GM23338 (cell line): ENCODE results near the gene GTF2A2. TPM values are rescaled to one million over a fixed set of nuclear protein-coding genes. Genes with fewer than 3 reads are reported as not detected.

Experiments used
- ATAC-seq: fragments of 200-7000 bp; cut with Tn5 transposase; 3 replicates; pipeline ENCODE4 v1.9.1; 2020
- DNase-seq: peaks from one replicate; pipeline ENCODE4 v3.0.0-alpha.2; 2015; ENCODE audit warnings: low spot score
- H2AFZ ChIP-seq: fragments of 200-600 bp; sonication (generic); 2 replicates; pipeline ENCODE4 v1.8.0; 2016; ENCODE audit warnings: antibody characterized with exemption, mild to moderate bottlenecking, moderate library complexity
- H3F3A ChIP-seq: fragments of 200-600 bp; sonication (generic); replicated peaks from 2 replicates; pipeline ENCODE4 v1.8.0; 2017; ENCODE audit warnings: antibody characterized with exemption, mixed run types, low read depth
- H3K27ac ChIP-seq: fragments of 200-600 bp; sonication (generic); 2 replicates; pipeline ENCODE4 v1.6.1; 2016; ENCODE audit warnings: low read depth
- H3K27me3 ChIP-seq: fragments of 200-600 bp; sonication (generic); 2 replicates; pipeline ENCODE4 v1.8.0; 2016; ENCODE audit warnings: mild to moderate bottlenecking, mixed run types, moderate library complexity; ENCODE audit not compliant: insufficient read depth
- H3K36me3 ChIP-seq: fragments of 200-600 bp; sonication (generic); 2 replicates; pipeline ENCODE4 v1.8.0; 2016; ENCODE audit warnings: mild to moderate bottlenecking; ENCODE audit not compliant: insufficient read depth
- H3K4me1 ChIP-seq: fragments of 200-600 bp; sonication (generic); 2 replicates; pipeline ENCODE4 v1.8.0; 2016; ENCODE audit warnings: mild to moderate bottlenecking, moderate library complexity; ENCODE audit not compliant: insufficient read depth
- H3K4me2 ChIP-seq: fragments of 200-600 bp; sonication (generic); 2 replicates; pipeline ENCODE4 v1.7.1; 2017; ENCODE audit warnings: mixed run types
- H3K4me3 ChIP-seq: fragments of 200-600 bp; sonication (generic); 2 replicates; pipeline ENCODE4 v1.6.1; 2016; ENCODE audit warnings: mixed run types
- H3K79me2 ChIP-seq: fragments of 200-600 bp; sonication (generic); replicated peaks from 2 replicates; pipeline ENCODE4 v1.8.0; 2017; ENCODE audit warnings: mild to moderate bottlenecking; ENCODE audit not compliant: insufficient read depth
- H3K9me2 ChIP-seq: fragments of 200-600 bp; sonication (generic); 2 replicates; pipeline ENCODE4 v1.8.0; 2017; ENCODE audit not compliant: insufficient read depth
- H4K20me1 ChIP-seq: fragments of 200-600 bp; sonication (generic); replicated peaks from 2 replicates; pipeline ENCODE4 v1.8.0; 2017; ENCODE audit warnings: mild to moderate bottlenecking; ENCODE audit not compliant: insufficient read depth
- H3K27ac Mint-ChIP-seq: 2 replicates; pipeline ENCODE4 v1.8.0; 2020; ENCODE audit warnings: inconsistent platforms, mild to moderate bottlenecking, moderate library complexity, mixed read lengths
- H3K27me3 Mint-ChIP-seq: 3 replicates; pipeline ENCODE4 v1.8.0; 2022; ENCODE audit warnings: low read depth, mild to moderate bottlenecking, moderate library complexity, mixed read lengths, inconsistent platforms; ENCODE audit not compliant: insufficient read depth, poor library complexity
- H3K36me3 Mint-ChIP-seq: 3 replicates; pipeline ENCODE4 v1.8.0; 2021; ENCODE audit warnings: low read depth, mild to moderate bottlenecking, inconsistent platforms, moderate library complexity, mixed read lengths
- H3K4me1 Mint-ChIP-seq: 3 replicates; pipeline ENCODE4 v1.8.0; 2020; ENCODE audit warnings: mild to moderate bottlenecking, inconsistent platforms, mixed read lengths
- H3K4me3 Mint-ChIP-seq: 3 replicates; pipeline ENCODE4 v1.8.0; 2021; ENCODE audit warnings: moderate library complexity, mild to moderate bottlenecking, inconsistent platforms, mixed read lengths
- H3K9me3 Mint-ChIP-seq: 3 replicates; pipeline ENCODE4 v1.8.0; 2020; ENCODE audit warnings: moderate library complexity, mild to moderate bottlenecking, inconsistent platforms, mixed read lengths
- EZH2phosphoT487 ChIP-seq: fragments of 200-600 bp; sonication (generic); IDR thresholded peaks from one replicate; pipeline ENCODE4 v1.8.1; 2018; ENCODE audit warnings: antibody characterized with exemption; ENCODE audit not compliant: unreplicated experiment
- JUNB ChIP-seq: IDR thresholded peaks from one replicate; pipeline ENCODE4 v1.6.1; 2016; ENCODE audit warnings: antibody characterized with exemption; ENCODE audit not compliant: unreplicated experiment
- POLR2AphosphoS5 ChIP-seq: IDR thresholded peaks from 2 replicates; pipeline ENCODE4 v1.6.1; 2016; ENCODE audit warnings: antibody characterized with exemption, low read depth
- STAT1 ChIP-seq: IDR thresholded peaks from one replicate; pipeline ENCODE4 v1.6.1; 2016; ENCODE audit warnings: antibody characterized with exemption; ENCODE audit not compliant: unreplicated experiment
- ZNF331 ChIP-seq: fragments of 250-450 bp; sonication (Bioruptor Pico); IDR thresholded peaks from 2 replicates; pipeline ENCODE4 v1.5.0; 2020; ENCODE audit warnings: low read depth, mild to moderate bottlenecking, moderate library complexity
- polyA plus RNA-seq: library from polyadenylated mRNA; unstranded; fragments of >200 nt; fragmentation: Nextera tagmentation; extraction: Ambion mirVana; gene quantifications from 2 replicates; pipeline ENCODE4 v1.2.1, GENCODE V29; 2016
- total RNA-seq: library from RNA; depleted of rRNA; stranded (reverse); fragments of >200 nt; shearing (Covaris generic); gene quantifications from 2 replicates; pipeline ENCODE4 v1.2.3, GENCODE V29; 2014
- TF ChIP-seq, protein P1 (sequence below): fragments of 250-450 bp; sonication (Bioruptor Pico); IDR thresholded peaks from 2 replicates; pipeline ENCODE4 v1.5.0; 2020; ENCODE audit warnings: mild to moderate bottlenecking, moderate library complexity
- TF ChIP-seq, protein P2 (sequence below): IDR thresholded peaks from 2 replicates; pipeline ENCODE4 v1.6.1; 2016; ENCODE audit warnings: antibody characterized with exemption
- TF ChIP-seq, protein P3 (sequence below), 2 experiments: fragments of 200-600 bp in 1 of 2; sonication (generic) in 1 of 2; conservative IDR thresholded peaks; 2 replicates each; pipeline versions ENCODE4 v1.5.1 to v1.6.1; 2016 to 2017; ENCODE audit warnings: antibody characterized with exemption in 2 of 2, low read depth in 2 of 2, mild to moderate bottlenecking in 2 of 2, moderate library complexity in 1 of 2

GTF2A2 gene
- total and polyA plus RNA-seq, 2 experiments from 2014 or later: 45.9 to 424 TPM

GRCh38 chr15:59591356-59591755 is 66.0 kb downstream of the GTF2A2 start (continued):
- TF ChIP-seq, protein P1, sequence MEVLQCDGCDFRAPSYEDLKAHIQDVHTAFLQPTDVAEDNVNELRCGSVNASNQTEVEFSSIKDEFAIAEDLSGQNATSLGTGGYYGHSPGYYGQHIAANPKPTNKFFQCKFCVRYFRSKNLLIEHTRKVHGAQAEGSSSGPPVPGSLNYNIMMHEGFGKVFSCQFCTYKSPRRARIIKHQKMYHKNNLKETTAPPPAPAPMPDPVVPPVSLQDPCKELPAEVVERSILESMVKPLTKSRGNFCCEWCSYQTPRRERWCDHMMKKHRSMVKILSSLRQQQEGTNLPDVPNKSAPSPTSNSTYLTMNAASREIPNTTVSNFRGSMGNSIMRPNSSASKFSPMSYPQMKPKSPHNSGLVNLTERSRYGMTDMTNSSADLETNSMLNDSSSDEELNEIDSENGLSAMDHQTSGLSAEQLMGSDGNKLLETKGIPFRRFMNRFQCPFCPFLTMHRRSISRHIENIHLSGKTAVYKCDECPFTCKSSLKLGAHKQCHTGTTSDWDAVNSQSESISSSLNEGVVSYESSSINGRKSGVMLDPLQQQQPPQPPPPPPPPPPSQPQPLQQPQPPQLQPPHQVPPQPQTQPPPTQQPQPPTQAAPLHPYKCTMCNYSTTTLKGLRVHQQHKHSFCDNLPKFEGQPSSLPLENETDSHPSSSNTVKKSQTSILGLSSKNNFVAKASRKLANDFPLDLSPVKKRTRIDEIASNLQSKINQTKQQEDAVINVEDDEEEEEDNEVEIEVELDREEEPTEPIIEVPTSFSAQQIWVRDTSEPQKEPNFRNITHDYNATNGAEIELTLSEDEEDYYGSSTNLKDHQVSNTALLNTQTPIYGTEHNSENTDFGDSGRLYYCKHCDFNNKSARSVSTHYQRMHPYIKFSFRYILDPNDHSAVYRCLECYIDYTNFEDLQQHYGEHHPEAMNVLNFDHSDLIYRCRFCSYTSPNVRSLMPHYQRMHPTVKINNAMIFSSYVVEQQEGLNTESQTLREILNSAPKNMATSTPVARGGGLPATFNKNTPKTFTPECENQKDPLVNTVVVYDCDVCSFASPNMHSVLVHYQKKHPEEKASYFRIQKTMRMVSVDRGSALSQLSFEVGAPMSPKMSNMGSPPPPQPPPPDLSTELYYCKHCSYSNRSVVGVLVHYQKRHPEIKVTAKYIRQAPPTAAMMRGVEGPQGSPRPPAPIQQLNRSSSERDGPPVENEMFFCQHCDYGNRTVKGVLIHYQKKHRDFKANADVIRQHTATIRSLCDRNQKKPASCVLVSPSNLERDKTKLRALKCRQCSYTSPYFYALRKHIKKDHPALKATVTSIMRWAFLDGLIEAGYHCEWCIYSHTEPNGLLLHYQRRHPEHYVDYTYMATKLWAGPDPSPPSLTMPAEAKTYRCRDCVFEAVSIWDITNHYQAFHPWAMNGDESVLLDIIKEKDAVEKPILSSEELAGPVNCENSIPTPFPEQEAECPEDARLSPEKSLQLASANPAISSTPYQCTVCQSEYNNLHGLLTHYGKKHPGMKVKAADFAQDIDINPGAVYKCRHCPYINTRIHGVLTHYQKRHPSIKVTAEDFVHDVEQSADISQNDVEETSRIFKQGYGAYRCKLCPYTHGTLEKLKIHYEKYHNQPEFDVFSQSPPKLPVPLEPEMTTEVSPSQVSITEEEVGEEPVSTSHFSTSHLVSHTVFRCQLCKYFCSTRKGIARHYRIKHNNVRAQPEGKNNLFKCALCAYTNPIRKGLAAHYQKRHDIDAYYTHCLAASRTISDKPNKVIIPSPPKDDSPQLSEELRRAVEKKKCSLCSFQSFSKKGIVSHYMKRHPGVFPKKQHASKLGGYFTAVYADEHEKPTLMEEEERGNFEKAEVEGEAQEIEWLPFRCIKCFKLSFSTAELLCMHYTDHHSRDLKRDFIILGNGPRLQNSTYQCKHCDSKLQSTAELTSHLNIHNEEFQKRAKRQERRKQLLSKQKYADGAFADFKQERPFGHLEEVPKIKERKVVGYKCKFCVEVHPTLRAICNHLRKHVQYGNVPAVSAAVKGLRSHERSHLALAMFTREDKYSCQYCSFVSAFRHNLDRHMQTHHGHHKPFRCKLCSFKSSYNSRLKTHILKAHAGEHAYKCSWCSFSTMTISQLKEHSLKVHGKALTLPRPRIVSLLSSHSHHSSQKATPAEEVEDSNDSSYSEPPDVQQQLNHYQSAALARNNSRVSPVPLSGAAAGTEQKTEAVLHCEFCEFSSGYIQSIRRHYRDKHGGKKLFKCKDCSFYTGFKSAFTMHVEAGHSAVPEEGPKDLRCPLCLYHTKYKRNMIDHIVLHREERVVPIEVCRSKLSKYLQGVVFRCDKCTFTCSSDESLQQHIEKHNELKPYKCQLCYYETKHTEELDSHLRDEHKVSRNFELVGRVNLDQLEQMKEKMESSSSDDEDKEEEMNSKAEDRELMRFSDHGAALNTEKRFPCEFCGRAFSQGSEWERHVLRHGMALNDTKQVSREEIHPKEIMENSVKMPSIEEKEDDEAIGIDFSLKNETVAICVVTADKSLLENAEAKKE (CRISPR knock-in tag): no peak
- TF ChIP-seq, protein P2, sequence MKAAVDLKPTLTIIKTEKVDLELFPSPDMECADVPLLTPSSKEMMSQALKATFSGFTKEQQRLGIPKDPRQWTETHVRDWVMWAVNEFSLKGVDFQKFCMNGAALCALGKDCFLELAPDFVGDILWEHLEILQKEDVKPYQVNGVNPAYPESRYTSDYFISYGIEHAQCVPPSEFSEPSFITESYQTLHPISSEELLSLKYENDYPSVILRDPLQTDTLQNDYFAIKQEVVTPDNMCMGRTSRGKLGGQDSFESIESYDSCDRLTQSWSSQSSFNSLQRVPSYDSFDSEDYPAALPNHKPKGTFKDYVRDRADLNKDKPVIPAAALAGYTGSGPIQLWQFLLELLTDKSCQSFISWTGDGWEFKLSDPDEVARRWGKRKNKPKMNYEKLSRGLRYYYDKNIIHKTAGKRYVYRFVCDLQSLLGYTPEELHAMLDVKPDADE: no peak
- TF ChIP-seq POLR2AphosphoS5: no peak
- TF ChIP-seq ZNF331 (CRISPR knock-in tag): no peak

DNA sequence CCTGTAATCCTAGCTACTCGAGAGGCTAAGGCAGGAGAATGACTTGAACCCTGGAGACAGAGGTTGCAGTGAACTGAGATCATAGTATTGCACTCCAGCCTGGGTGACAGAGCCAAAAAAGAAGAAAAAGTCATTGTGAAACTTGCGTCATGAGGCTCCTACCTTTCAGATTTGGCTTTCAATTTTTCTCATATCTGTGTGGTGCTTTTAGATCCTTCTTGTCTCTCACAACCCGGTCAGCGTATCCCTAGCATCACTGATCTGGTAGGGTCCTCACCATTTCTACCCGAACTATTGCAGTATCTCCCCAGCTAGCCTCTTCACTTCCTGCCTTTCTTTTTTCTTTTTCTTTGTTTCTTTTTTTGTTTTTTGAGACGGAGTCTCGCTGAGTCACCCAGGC is 67.3 kb downstream of the GTF2A2 start:
- no peaks in the 10 kb centered on the region for H3K36me3 ChIP-seq
- ATAC-seq (no peak), DNase-seq (no peak)
- no peak overlapping the region for H2AFZ ChIP-seq
- H3K36me3 Mint-ChIP-seq: no peaks in the 10 kb centered on the region
- no peaks in the 10 kb centered on the region for H4K20me1 ChIP-seq
- no peaks in the 10 kb centered on the region for H3K79me2 ChIP-seq
- H3K4me1 Mint-ChIP-seq: peaks cover 5% of the 10 kb centered on the region
- H3K4me3 Mint-ChIP-seq: no peak overlapping the region
- no peak overlapping the region for H3K4me3 ChIP-seq
- no peaks in the 10 kb centered on the region for H3K9me3 Mint-ChIP-seq
- H3K27me3 ChIP-seq: no peaks in the 10 kb centered on the region
- no peaks in the 10 kb centered on the region for H3K27me3 Mint-ChIP-seq
- no peaks in the 10 kb centered on the region for H3F3A ChIP-seq
- H3K4me2 ChIP-seq: no peak overlapping the region
- H3K4me1 ChIP-seq: no peaks in the 10 kb centered on the region
- no peaks in the 10 kb centered on the region for H3K9me2 ChIP-seq
- H3K27ac Mint-ChIP-seq: 0 out of 2 replicates have a peak overlapping the region, but pooled peaks have one; percentile 57
- H3K27ac ChIP-seq: no peak overlapping the region
- no peak for TF ChIP-seq STAT1
- TF ChIP-seq, protein P2: no peak
- TF ChIP-seq JUNB: no peak
- no peak for TF ChIP-seq EZH2phosphoT487
- TF ChIP-seq, protein P3, sequence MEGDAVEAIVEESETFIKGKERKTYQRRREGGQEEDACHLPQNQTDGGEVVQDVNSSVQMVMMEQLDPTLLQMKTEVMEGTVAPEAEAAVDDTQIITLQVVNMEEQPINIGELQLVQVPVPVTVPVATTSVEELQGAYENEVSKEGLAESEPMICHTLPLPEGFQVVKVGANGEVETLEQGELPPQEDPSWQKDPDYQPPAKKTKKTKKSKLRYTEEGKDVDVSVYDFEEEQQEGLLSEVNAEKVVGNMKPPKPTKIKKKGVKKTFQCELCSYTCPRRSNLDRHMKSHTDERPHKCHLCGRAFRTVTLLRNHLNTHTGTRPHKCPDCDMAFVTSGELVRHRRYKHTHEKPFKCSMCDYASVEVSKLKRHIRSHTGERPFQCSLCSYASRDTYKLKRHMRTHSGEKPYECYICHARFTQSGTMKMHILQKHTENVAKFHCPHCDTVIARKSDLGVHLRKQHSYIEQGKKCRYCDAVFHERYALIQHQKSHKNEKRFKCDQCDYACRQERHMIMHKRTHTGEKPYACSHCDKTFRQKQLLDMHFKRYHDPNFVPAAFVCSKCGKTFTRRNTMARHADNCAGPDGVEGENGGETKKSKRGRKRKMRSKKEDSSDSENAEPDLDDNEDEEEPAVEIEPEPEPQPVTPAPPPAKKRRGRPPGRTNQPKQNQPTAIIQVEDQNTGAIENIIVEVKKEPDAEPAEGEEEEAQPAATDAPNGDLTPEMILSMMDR (conservative IDR thresholded peaks at IDR 0.05; ENCODE audit: low read depth in 2 of 2): no peak
